ENCODE data around the gene TAS2R50. TPM values are rescaled to one million over a fixed set of nuclear protein-coding genes. Genes with fewer than 3 reads are reported as not detected.

The TAS2R50 gene
- polyA plus RNA-seq, 1 experiment, result 0.24 TPM

DNA sequence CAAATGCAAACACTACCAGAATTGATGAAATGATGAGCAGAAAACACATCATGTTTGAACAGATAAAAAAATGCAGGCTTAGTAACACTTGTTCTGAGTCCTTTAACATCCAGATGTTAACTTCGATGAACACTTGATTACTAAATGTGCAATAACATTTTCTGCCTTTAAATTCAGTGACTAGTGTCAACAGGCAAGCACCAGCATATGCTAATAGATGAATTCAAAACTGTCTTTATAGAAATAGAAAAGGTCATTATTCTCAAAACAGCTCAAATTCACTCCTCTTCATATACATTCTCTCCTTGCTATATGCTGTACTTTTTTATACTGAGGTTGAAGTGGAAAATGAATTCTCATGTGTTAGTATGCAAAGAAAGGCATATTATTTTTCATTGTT is 35.8 kb upstream of the TAS2R50 start, which contains the start of gene TAS2R19:
TSS of gene TAS2R19 (minus strand) at position 101 of the 400 bp plus-strand sequence. CDS start at position 52, 49 bp downstream.
- Histone ChIP-seq H3K27me3 (ENCODE audit: control insufficient read depth, insufficient read depth, low read length) (no peaks in the 10 kb centered on the region), H3K27ac (ENCODE audit: low read depth, low read length) (no peak within 1 kb of the TSS), H3K9me3 (ENCODE audit: control insufficient read depth, insufficient read depth, low read length) (0 out of 2 replicates have a peak, but pooled peaks cover 4% of the 10 kb centered on the region), H3K4me3 (ENCODE audit: low read depth, low read length) (no peak within 1 kb of the TSS)
- POLR2A ChIA-PET, result no interaction called here
- DNase-seq (ENCODE audit: low read depth, low spot score), result no peak
- no peak for TF ChIP-seq CTCF (IDR thresholded peaks at IDR 0.05; ENCODE audit: low read depth, low read length)
- CTCF ChIA-PET, result no interaction called here

- POLR2A ChIA-PET, result no interaction called here
- no peaks in the 10 kb centered on the region for H3K9me3 ChIP-seq (ENCODE audit: control insufficient read depth, insufficient read depth, low read length)
- no peaks in the 10 kb centered on the region for H3K27me3 ChIP-seq (ENCODE audit: control insufficient read depth, insufficient read depth, low read length)
- no peak overlapping the region for H3K27ac ChIP-seq (ENCODE audit: low read depth, low read length)
- TF ChIP-seq CTCF (IDR thresholded peaks at IDR 0.05; ENCODE audit: low read depth, low read length), result no peak
- no peak overlapping the region for H3K4me3 ChIP-seq (ENCODE audit: low read depth, low read length)
- CTCF ChIA-PET, result no interaction called here
- no peak for DNase-seq (ENCODE audit: low read depth, low spot score)
Observed at GRCh38 chr12:11016937-11017336, 30.2 kb upstream of the TAS2R50 start.

GRCh38 chr12:11015775-11016430 is 29.2 kb upstream of the TAS2R50 start:
- no peak for DNase-seq (ENCODE audit: low read depth, low spot score)
- no peak for TF ChIP-seq CTCF (IDR thresholded peaks at IDR 0.05; ENCODE audit: low read depth, low read length)
- Histone ChIP-seq H3K9me3 (ENCODE audit: control insufficient read depth, insufficient read depth, low read length) (no peaks in the 10 kb centered on the region), H3K27ac (ENCODE audit: low read depth, low read length) (no peak overlapping the region), H3K4me3 (ENCODE audit: low read depth, low read length) (no peak overlapping the region), H3K27me3 (ENCODE audit: control insufficient read depth, insufficient read depth, low read length) (no peaks in the 10 kb centered on the region)
- POLR2A ChIA-PET, result no interaction called here
- CTCF ChIA-PET, result no interaction called here

- no peak for DNase-seq (ENCODE audit: low read depth, low spot score)
- Histone ChIP-seq H3K27me3 (ENCODE audit: control insufficient read depth, insufficient read depth, low read length) (no peaks in the 10 kb centered on the region), H3K4me3 (ENCODE audit: low read depth, low read length) (no peak overlapping the region), H3K9me3 (ENCODE audit: control insufficient read depth, insufficient read depth, low read length) (no peaks in the 10 kb centered on the region), H3K27ac (ENCODE audit: low read depth, low read length) (no peak overlapping the region)
- ChIA-PET POLR2A (no interaction called here), CTCF (no interaction called here)
- TF ChIP-seq CTCF (IDR thresholded peaks at IDR 0.05; ENCODE audit: low read depth, low read length), result no peak
Observed at GRCh38 chr12:11014234-11014633, 27.5 kb upstream of the TAS2R50 start.

DNA sequence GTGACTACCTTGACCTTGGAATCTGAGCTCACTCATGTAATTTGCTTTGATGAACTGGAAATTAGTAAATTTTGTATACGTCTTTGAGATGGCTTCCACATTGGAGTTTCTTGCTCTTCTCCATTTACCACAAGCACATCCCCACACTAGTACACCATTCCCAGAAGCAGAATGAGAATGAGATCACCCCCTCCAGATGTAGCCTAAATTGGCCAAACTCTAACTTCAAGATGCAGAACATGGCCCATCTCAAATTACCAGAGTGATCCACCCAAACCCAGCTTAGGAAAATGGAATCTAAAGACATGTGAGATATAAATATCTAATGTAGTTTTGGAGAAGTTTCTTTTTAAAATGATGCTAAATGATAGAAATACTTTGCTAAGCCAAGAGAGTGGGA is 20.9 kb upstream of the TAS2R50 start:
- DNase-seq (ENCODE audit: low read depth, low spot score), result no peak
- ChIA-PET CTCF (no interaction called here), POLR2A (no interaction called here)
- H3K27ac ChIP-seq (ENCODE audit: low read depth, low read length), result no peak overlapping the region
- H3K9me3 ChIP-seq (ENCODE audit: control insufficient read depth, insufficient read depth, low read length), result no peaks in the 10 kb centered on the region
- no peak overlapping the region for H3K4me3 ChIP-seq (ENCODE audit: low read depth, low read length)
- H3K27me3 ChIP-seq (ENCODE audit: control insufficient read depth, insufficient read depth, low read length), result no peaks in the 10 kb centered on the region
- no peak for TF ChIP-seq CTCF (IDR thresholded peaks at IDR 0.05; ENCODE audit: low read depth, low read length)
